ENCODE results near the gene CD6. TPM values are rescaled to one million over a fixed set of nuclear protein-coding genes. Genes with fewer than 3 reads are reported as not detected.

CD6 gene
- polyA plus RNA-seq, 2 of the 4 experiments (the other 2 are of a cell fraction), result 0.06 TPM

DNA sequence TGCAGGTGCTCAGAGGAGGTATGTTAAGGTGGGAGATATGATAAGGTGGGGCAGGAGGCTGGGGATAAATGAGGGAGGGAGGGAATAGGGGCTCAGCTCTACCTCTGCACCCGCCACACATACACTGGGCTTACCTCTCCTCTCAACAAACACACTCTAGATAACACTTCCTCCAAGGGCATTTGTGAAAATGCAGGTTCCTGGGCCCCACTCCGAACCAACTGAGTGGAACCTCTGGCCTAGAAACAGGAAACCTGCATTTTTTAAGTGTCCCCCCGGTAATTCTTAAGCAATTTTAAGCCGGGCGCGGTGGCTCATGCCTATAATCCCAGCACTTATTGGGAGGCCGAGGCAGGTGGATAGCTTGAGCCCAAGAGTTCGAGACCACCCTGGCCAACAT, 84.3 kb downstream of the CD6 start:
- 70% methylated on average over 8 of the region's 8 CpGs for WGBS (ENCODE audit: missing lambda C conversion rate)
- no peak overlapping the region for H3K27ac ChIP-seq
- CTCF ChIA-PET, result interaction anchor here (1.1 to 1.6 kb wide), 2 partner anchors 9 to 11 kb away, joined by 3 read pairs; no protein-coding TSS in a partner anchor
- no peak overlapping the region for H3K4me3 ChIP-seq
- H3K4me1 ChIP-seq, result no peaks in the 10 kb centered on the region; the same call in 2 of the 3 replicates
- no peaks in the 10 kb centered on the region for H3K9me3 ChIP-seq
- H3K4me2 ChIP-seq, result no peak overlapping the region
- FAIRE-seq (no peak), ATAC-seq (no peak), DNase-seq (ENCODE audit: low read depth in 1 of 2, low spot score in 1 of 2) (no peak)
- POLR2A ChIA-PET, result no interaction called here
- TF ChIP-seq, protein P1, sequence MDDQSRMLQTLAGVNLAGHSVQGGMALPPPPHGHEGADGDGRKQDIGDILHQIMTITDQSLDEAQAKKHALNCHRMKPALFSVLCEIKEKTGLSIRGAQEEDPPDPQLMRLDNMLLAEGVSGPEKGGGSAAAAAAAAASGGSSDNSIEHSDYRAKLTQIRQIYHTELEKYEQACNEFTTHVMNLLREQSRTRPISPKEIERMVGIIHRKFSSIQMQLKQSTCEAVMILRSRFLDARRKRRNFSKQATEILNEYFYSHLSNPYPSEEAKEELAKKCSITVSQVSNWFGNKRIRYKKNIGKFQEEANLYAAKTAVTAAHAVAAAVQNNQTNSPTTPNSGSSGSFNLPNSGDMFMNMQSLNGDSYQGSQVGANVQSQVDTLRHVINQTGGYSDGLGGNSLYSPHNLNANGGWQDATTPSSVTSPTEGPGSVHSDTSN (IDR thresholded peaks at IDR 0.05), result no peak
- TF ChIP-seq, protein P2, sequence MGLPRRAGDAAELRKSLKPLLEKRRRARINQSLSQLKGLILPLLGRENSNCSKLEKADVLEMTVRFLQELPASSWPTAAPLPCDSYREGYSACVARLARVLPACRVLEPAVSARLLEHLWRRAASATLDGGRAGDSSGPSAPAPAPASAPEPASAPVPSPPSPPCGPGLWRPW (IDR thresholded peaks at IDR 0.05), result no peak

DNA sequence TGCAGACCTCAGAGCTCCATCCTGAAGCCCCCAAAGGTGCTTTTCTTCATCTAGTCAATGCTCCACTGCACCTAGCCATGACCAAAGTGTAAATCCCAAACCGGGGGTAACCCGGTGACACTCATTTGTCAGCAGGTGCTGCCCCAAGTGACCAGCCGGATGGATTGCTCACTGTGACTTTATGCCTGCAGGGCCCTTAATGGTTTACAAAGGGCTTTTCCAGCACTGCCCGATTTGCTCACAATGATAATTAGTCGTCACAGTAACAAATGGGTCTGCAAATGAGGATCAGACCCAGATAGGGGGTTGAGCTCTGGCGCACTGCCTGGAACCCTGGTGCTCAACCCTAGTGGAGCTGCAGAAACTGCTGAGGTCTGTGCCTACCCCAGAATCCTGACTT, 85.1 kb downstream of the CD6 start:
- H3K27ac ChIP-seq, result no peak overlapping the region
- FAIRE-seq (no peak), ATAC-seq (no peak), DNase-seq (ENCODE audit: low read depth in 1 of 2, low spot score in 1 of 2) (no peak)
- CTCF ChIA-PET, result interaction anchor here (0.6 to 1.6 kb wide), 2 partner anchors 9 to 715 kb away, joined by 3 read pairs; no protein-coding TSS in a partner anchor
- H3K9me3 ChIP-seq, result no peaks in the 10 kb centered on the region
- POLR2A ChIA-PET, result no interaction called here
- WGBS (ENCODE audit: missing lambda C conversion rate), result 58% methylated on average over 6 of the region's 6 CpGs
- TF ChIP-seq FOXS1 (CRISPR knock-in tag; IDR thresholded peaks at IDR 0.05) (no peak), ESRRA (IDR thresholded peaks at IDR 0.05; ENCODE audit: borderline replicate concordance, low read length) (no peak), BHLHE40 (IDR thresholded peaks at IDR 0.05; ENCODE audit: low read depth, low read length) (no peak), ZNF302 (CRISPR knock-in tag; IDR thresholded peaks at IDR 0.05) (no peak), JUN (IDR thresholded peaks at IDR 0.05) (no peak), HOXB13 (CRISPR knock-in tag; IDR thresholded peaks at IDR 0.05; ENCODE audit: low read depth) (no peak), EHMT2 (IDR thresholded peaks at IDR 0.05; ENCODE audit: low read depth) (no peak), HOXA7 (CRISPR knock-in tag; IDR thresholded peaks at IDR 0.05) (no peak), NFE2L2 (conservative IDR thresholded peaks at IDR 0.05; ENCODE audit: low read length) (no peak), TP53 (CRISPR knock-in tag; IDR thresholded peaks at IDR 0.05) (no peak), ZSCAN20 (CRISPR knock-in tag; IDR thresholded peaks at IDR 0.05) (no peak), PHF8 (IDR thresholded peaks at IDR 0.05; ENCODE audit: borderline replicate concordance, low read depth) (no peak), KDM1A (IDR thresholded peaks at IDR 0.05; ENCODE audit: low read depth) (no peak), CBX8 (IDR thresholded peaks at IDR 0.05) (no peak)
- TF ChIP-seq, protein P3, sequence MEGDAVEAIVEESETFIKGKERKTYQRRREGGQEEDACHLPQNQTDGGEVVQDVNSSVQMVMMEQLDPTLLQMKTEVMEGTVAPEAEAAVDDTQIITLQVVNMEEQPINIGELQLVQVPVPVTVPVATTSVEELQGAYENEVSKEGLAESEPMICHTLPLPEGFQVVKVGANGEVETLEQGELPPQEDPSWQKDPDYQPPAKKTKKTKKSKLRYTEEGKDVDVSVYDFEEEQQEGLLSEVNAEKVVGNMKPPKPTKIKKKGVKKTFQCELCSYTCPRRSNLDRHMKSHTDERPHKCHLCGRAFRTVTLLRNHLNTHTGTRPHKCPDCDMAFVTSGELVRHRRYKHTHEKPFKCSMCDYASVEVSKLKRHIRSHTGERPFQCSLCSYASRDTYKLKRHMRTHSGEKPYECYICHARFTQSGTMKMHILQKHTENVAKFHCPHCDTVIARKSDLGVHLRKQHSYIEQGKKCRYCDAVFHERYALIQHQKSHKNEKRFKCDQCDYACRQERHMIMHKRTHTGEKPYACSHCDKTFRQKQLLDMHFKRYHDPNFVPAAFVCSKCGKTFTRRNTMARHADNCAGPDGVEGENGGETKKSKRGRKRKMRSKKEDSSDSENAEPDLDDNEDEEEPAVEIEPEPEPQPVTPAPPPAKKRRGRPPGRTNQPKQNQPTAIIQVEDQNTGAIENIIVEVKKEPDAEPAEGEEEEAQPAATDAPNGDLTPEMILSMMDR (IDR thresholded peaks at IDR 0.05), result no peak
- TF ChIP-seq, protein P4, sequence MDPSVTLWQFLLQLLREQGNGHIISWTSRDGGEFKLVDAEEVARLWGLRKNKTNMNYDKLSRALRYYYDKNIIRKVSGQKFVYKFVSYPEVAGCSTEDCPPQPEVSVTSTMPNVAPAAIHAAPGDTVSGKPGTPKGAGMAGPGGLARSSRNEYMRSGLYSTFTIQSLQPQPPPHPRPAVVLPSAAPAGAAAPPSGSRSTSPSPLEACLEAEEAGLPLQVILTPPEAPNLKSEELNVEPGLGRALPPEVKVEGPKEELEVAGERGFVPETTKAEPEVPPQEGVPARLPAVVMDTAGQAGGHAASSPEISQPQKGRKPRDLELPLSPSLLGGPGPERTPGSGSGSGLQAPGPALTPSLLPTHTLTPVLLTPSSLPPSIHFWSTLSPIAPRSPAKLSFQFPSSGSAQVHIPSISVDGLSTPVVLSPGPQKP (IDR thresholded peaks at IDR 0.05; ENCODE audit: low read depth, low read length), result no peak
- TF ChIP-seq, protein P1 (IDR thresholded peaks at IDR 0.05), result no peak
- TF ChIP-seq, protein P5, sequence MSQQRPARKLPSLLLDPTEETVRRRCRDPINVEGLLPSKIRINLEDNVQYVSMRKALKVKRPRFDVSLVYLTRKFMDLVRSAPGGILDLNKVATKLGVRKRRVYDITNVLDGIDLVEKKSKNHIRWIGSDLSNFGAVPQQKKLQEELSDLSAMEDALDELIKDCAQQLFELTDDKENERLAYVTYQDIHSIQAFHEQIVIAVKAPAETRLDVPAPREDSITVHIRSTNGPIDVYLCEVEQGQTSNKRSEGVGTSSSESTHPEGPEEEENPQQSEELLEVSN (IDR thresholded peaks at IDR 0.05; ENCODE audit: borderline replicate concordance, low read depth), result no peak
- H3K4me2 ChIP-seq, result no peak overlapping the region
- no peak overlapping the region for H3K4me3 ChIP-seq
- H3K4me1 ChIP-seq, result peaks cover 7% of the 10 kb centered on the region; the same call in 2 of the 3 replicates
